ENCODE measurements around the gene SLC7A4.

DNA sequence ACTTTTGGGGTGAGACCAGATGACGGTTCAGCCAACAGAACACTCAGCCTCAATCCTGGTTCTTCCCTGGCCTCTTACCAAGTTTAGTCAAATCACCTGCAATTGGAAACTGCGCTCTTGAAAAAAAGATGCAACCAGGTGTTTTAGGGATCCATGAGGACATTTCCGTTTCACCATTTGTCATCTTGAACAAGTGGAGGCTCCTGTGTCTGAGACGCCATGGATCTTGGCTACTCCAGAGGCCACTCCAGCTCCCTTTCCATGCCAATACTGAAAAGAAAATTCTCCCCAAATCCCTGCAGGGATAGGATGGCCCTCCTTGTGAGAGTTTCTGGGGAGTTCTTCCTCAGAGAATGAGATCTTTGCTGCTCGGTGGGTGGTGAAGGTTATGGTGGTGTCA is 41.1 kb upstream of the SLC7A4 start:
- TF ChIP-seq, protein P1, sequence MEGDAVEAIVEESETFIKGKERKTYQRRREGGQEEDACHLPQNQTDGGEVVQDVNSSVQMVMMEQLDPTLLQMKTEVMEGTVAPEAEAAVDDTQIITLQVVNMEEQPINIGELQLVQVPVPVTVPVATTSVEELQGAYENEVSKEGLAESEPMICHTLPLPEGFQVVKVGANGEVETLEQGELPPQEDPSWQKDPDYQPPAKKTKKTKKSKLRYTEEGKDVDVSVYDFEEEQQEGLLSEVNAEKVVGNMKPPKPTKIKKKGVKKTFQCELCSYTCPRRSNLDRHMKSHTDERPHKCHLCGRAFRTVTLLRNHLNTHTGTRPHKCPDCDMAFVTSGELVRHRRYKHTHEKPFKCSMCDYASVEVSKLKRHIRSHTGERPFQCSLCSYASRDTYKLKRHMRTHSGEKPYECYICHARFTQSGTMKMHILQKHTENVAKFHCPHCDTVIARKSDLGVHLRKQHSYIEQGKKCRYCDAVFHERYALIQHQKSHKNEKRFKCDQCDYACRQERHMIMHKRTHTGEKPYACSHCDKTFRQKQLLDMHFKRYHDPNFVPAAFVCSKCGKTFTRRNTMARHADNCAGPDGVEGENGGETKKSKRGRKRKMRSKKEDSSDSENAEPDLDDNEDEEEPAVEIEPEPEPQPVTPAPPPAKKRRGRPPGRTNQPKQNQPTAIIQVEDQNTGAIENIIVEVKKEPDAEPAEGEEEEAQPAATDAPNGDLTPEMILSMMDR (IDR thresholded peaks at IDR 0.05; ENCODE audit: low read depth, low read length), result no peak
- no peak for TF ChIP-seq EZH2phosphoT487 (IDR thresholded peaks at IDR 0.05; ENCODE audit: low read depth)
